Caco-2 (cell line): ENCODE results near the gene SLC25A29. TPM values are rescaled to one million over a fixed set of nuclear protein-coding genes. Genes with fewer than 3 reads are reported as not detected.

ENCODE experiments used
- BruUV-seq: library from RNA; stranded (reverse); fragments of 400-500 nt; replicated peaks from 2 replicates; lab custom pipeline; 2021; lab: Mats Ljungman, UMichigan
- CTCF ChIA-PET: fragments of 300-600 bp; sonication (Branson Sonifier 250); formaldehyde crosslinking; loops from one replicate; lab custom pipeline; 2022; ENCODE audit warnings: antibody characterized with exemption; lab: Charles Lee
- POLR2A ChIA-PET: fragments of 300-600 bp; sonication (Branson Sonifier 250); formaldehyde crosslinking; loops from one replicate; lab custom pipeline; 2022; ENCODE audit warnings: antibody characterized with exemption; lab: Charles Lee
- DNase-seq, 2 experiments: peaks; one replicate each; pipeline versions ENCODE4 v3.0.0 to v3.0.0-alpha.2; 2020 to 2022
- H3K27me3 ChIP-seq: replicated peaks from 2 replicates; pipeline ENCODE4 v1.6.0; 2011; ENCODE audit warnings: low read length; ENCODE audit not compliant: control insufficient read depth, insufficient read depth
- H3K36me3 ChIP-seq: 2 replicates; pipeline ENCODE4 v1.5.1; 2011; ENCODE audit warnings: low read length; ENCODE audit not compliant: control insufficient read depth, insufficient read depth
- H3K4me1 ChIP-seq: fragments of 250-450 bp; sonication (Bioruptor Pico); 2 replicates; pipeline ENCODE4 v1.5.1; 2020; ENCODE audit warnings: mild to moderate bottlenecking
- H3K4me3 ChIP-seq: 2 replicates; pipeline ENCODE4 v1.5.1; 2011; ENCODE audit warnings: low read depth, mild to moderate bottlenecking, control low read depth, low read length
- H3K9me3 ChIP-seq: fragments of 250-450 bp; sonication (Bioruptor Pico); 2 replicates; pipeline ENCODE4 v1.5.1; 2020; ENCODE audit warnings: mild to moderate bottlenecking, moderate library complexity
- H3K27ac Mint-ChIP-seq: one replicate; pipeline ENCODE4 v1.8.0; 2022; ENCODE audit warnings: mixed read lengths; ENCODE audit not compliant: unreplicated experiment
- H3K27me3 Mint-ChIP-seq: one replicate; pipeline ENCODE4 v1.8.0; 2022; ENCODE audit warnings: mixed read lengths; ENCODE audit not compliant: insufficient read depth, unreplicated experiment
- H3K36me3 Mint-ChIP-seq: one replicate; pipeline ENCODE4 v1.8.0; 2022; ENCODE audit warnings: mild to moderate bottlenecking, mixed read lengths; ENCODE audit not compliant: insufficient read depth, unreplicated experiment
- H3K4me1 Mint-ChIP-seq: one replicate; pipeline ENCODE4 v1.8.0; 2022; ENCODE audit warnings: low read depth, mixed read lengths; ENCODE audit not compliant: unreplicated experiment
- H3K4me3 Mint-ChIP-seq: one replicate; pipeline ENCODE4 v1.8.0; 2022; ENCODE audit warnings: mild to moderate bottlenecking, moderate library complexity, mixed read lengths; ENCODE audit not compliant: unreplicated experiment
- H3K9me3 Mint-ChIP-seq: one replicate; pipeline ENCODE4 v1.8.0; 2022; ENCODE audit warnings: mixed read lengths; ENCODE audit not compliant: unreplicated experiment
- intact Hi-C: fragments of 100-400 bp; cut with micrococcal nuclease; formaldehyde crosslinking; loops from one replicate; pipeline ENCODE4 v1.10.0; 2022; ENCODE audit not compliant: unreplicated experiment
- total RNA-seq: library from RNA; stranded (reverse); gene quantifications from 2 replicates; pipeline ENCODE4 v1.2.3, GENCODE V29; 2022
- TF ChIP-seq, protein P1 (sequence below), 2 experiments: fragments of 200-600 bp in 1 of 2; IDR thresholded peaks; 1 replicate in 1 of 2; 2 replicates in 1 of 2; pipeline versions ENCODE4 v1.5.1 to v1.8.0; 2011 to 2022; ENCODE audit warnings: antibody characterized with exemption in 1 of 2, control low read depth in 1 of 2, inconsistent platforms in 1 of 2, low read depth in 1 of 2, low read length in 1 of 2, mild to moderate bottlenecking in 1 of 2, moderate library complexity in 1 of 2; ENCODE audit not compliant: insufficient read depth in 1 of 2, severe bottlenecking in 1 of 2, unreplicated experiment in 1 of 2

SLC25A29 gene
- total RNA-seq, 1 experiment from 2014 or later: 28.5 TPM

DNA sequence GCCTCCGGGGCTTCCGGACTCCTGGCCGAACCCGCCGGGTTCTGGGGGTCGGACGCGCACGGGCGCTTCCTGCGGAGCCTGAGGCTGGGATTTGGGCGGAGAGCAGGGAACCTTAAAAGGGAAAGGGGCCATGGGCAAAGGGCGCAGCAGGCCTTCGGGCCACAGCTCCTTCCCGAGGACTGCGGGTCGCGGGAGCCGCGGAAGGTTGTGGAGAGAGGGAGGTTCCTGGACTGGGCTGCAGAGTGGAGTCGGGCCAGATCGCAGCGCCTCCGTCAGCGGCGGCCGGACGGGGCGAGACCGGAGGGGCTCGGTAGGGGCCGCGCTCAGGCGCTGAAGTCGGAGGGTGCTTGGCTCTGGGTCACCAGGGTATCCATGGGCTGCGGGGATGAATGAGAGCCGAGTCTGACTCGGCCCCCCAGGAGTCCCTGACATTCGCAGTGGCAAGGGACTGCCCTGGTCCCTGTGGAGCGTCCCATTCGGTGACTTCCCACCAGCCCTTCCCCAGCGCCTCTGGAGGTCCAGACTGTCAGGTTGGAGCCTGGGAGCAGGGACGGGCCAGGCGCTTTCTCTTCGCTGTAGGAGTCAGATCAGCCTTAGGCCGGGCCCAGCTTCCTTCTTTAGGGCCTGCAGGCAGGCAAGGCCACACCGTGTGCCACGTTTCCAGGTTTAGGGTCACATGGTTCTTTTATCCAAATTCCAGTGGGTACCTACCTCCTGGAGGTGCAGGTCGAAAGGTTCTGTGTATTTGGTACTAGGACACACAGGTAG is 938 bp upstream of the SLC25A29 start:
- Mint-ChIP-seq H3K4me3 (peak overlapping the region; percentile 88), H3K27ac (no peak overlapping the region), H3K9me3 (no peaks in the 10 kb centered on the region), H3K27me3 (no peaks in the 10 kb centered on the region), H3K4me1 (peaks cover 10% of the 10 kb centered on the region), H3K36me3 (no peaks in the 10 kb centered on the region)
- Histone ChIP-seq H3K9me3 (no peaks in the 10 kb centered on the region), H3K4me1 (peaks cover 14% of the 10 kb centered on the region; the same call in 1 of the 2 replicates), H3K4me3 (peak overlapping the region; percentile 82), H3K36me3 (no peaks in the 10 kb centered on the region), H3K27me3 (no peaks in the 10 kb centered on the region)
- TF ChIP-seq, protein P1, sequence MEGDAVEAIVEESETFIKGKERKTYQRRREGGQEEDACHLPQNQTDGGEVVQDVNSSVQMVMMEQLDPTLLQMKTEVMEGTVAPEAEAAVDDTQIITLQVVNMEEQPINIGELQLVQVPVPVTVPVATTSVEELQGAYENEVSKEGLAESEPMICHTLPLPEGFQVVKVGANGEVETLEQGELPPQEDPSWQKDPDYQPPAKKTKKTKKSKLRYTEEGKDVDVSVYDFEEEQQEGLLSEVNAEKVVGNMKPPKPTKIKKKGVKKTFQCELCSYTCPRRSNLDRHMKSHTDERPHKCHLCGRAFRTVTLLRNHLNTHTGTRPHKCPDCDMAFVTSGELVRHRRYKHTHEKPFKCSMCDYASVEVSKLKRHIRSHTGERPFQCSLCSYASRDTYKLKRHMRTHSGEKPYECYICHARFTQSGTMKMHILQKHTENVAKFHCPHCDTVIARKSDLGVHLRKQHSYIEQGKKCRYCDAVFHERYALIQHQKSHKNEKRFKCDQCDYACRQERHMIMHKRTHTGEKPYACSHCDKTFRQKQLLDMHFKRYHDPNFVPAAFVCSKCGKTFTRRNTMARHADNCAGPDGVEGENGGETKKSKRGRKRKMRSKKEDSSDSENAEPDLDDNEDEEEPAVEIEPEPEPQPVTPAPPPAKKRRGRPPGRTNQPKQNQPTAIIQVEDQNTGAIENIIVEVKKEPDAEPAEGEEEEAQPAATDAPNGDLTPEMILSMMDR (IDR thresholded peaks at IDR 0.05; ENCODE audit: insufficient read depth in 1 of 2, low read depth in 1 of 2, low read length in 1 of 2, severe bottlenecking in 1 of 2, unreplicated experiment in 1 of 2): no peak
- POLR2A ChIA-PET: interaction anchor here (0.6 kb wide), 1 partner anchor 31 kb away, joined by 3 read pairs; no protein-coding TSS in a partner anchor
- CTCF ChIA-PET: no interaction called here
- DNase-seq: peak in 1 of 2 experiments; percentile 36
- intact Hi-C loops: no loop called here
- BruUV-seq: no TSS peak

DNA sequence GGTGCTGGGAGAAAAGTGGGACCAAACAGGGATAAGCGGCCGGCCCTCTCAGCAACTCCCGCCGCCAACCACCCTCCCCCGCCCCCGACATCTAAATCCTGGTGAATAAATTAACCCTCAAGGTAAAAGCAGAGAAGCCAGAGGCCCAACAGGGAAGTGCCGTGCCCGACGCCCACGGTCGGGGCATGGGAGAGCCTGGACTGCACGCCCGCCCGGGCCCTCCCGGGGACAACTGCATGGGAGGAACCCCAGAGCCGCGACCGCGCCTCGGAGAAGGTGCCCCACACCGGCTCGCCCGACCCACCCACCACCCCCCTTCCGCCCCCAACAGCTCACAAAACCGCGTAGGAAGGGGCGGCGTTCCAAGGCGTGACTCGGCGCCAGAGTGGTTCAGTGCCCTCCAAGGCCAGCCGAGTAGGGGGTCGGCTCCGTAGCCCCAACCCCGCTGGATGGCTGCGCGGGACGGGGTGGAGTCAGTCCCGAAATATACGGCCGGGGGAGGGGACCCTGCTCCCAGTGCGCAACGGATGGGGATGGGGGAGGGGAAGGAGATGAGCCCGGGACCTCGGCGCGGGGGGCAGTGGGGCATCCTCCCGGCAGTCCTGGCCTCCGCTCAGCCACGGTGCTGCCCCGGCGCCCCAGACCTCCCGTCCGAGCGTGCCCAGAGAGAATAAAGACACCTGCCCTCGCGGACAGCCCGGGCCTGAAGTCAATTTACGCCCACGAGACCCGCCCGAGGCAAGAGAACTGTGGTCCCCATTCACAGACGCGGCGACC is 732 bp downstream of the SLC25A29 start:
- H3K27me3 ChIP-seq: no peaks in the 10 kb centered on the region
- peaks cover 14% of the 10 kb centered on the region; the same call in 1 of the 2 replicates for H3K4me1 ChIP-seq
- TSS peak; percentile 26 for BruUV-seq
- no peaks in the 10 kb centered on the region for H3K36me3 Mint-ChIP-seq
- no peaks in the 10 kb centered on the region for H3K9me3 Mint-ChIP-seq
- DNase-seq: peak in 1 of 2 experiments; percentile 30
- POLR2A ChIA-PET: no interaction called here
- no peak overlapping the region for H3K27ac Mint-ChIP-seq
- CTCF ChIA-PET: interaction anchor here (0.6 kb wide), 1 partner anchor 78 kb away, joined by 3 read pairs; no protein-coding TSS in a partner anchor
- peaks cover 10% of the 10 kb centered on the region for H3K4me1 Mint-ChIP-seq
- H3K36me3 ChIP-seq: no peaks in the 10 kb centered on the region
- H3K27me3 Mint-ChIP-seq: no peaks in the 10 kb centered on the region
- H3K4me3 Mint-ChIP-seq: peak overlapping the region; percentile 88
- H3K4me3 ChIP-seq: peak overlapping the region; percentile 82
- intact Hi-C loops: no loop called here
- H3K9me3 ChIP-seq: no peaks in the 10 kb centered on the region
- TF ChIP-seq, protein P1 (IDR thresholded peaks at IDR 0.05; ENCODE audit: insufficient read depth in 1 of 2, low read depth in 1 of 2, low read length in 1 of 2, severe bottlenecking in 1 of 2, unreplicated experiment in 1 of 2): no peak

DNA sequence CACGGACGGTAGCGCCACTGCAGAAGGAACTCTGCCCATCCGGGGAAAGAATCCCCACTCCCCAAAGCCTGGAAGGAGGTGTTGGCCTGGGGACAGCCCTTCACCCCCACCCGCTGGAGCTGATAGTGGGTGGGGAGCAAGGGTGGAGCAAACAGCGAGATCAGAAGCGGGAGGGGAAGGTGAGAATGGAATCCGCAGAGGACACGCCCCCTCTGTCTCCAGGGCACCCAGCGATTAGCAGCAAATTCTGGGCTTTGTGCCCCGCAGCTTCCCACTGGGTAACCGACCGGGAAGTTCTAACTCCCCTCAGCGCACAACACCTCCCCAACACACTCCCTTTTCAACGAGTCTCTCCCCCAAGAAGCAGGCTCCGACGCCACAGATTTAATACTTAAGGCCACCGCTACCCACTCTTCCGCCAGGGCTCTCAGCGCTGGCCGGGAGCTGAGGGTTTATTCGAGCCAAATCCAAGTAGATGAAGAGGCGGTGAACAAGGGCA is 1.4 kb downstream of the SLC25A29 start:
- Histone ChIP-seq H3K36me3 (no peaks in the 10 kb centered on the region), H3K9me3 (no peaks in the 10 kb centered on the region), H3K27me3 (no peaks in the 10 kb centered on the region), H3K4me1 (peaks cover 14% of the 10 kb centered on the region; the same call in 1 of the 2 replicates), H3K4me3 (peak overlapping the region; percentile 82)
- Mint-ChIP-seq H3K27me3 (no peaks in the 10 kb centered on the region), H3K4me1 (peaks cover 10% of the 10 kb centered on the region), H3K27ac (no peak overlapping the region), H3K9me3 (no peaks in the 10 kb centered on the region), H3K4me3 (peak overlapping the region; percentile 88), H3K36me3 (no peaks in the 10 kb centered on the region)
- ChIA-PET CTCF (no interaction called here), POLR2A (no interaction called here)
- intact Hi-C loops: no loop called here
- peak in 1 of 2 experiments; percentile 47 for DNase-seq
- no TSS peak for BruUV-seq
- TF ChIP-seq, protein P1 (IDR thresholded peaks at IDR 0.05; ENCODE audit: insufficient read depth in 1 of 2, low read depth in 1 of 2, low read length in 1 of 2, severe bottlenecking in 1 of 2, unreplicated experiment in 1 of 2): no peak
